WTC11 (cell line): ENCODE measurements around the gene CSN2.

Experiments
- CREM ChIP-seq: sonication (generic); formaldehyde crosslinking; IDR thresholded peaks from 2 replicates; pipeline ENCODE4 v1.8.1; 2022; ENCODE audit warnings: mild to moderate bottlenecking, missing genetic modification reagents, moderate library complexity
- SP1 ChIP-seq: sonication (generic); formaldehyde crosslinking; conservative IDR thresholded peaks from 2 replicates; pipeline ENCODE4 v1.8.1; 2022; ENCODE audit warnings: missing genetic modification reagents
- TCF7 ChIP-seq: sonication (generic); formaldehyde crosslinking; IDR thresholded peaks from 2 replicates; pipeline ENCODE4 v1.8.0; 2022; ENCODE audit warnings: mild to moderate bottlenecking, low read depth, missing genetic modification reagents, moderate library complexity
- ZNF121 ChIP-seq: sonication (generic); formaldehyde crosslinking; IDR thresholded peaks from 2 replicates; pipeline ENCODE4 v1.8.0; 2023; ENCODE audit warnings: missing genetic modification reagents
- TF ChIP-seq, protein P1 (sequence below): sonication (generic); formaldehyde crosslinking; IDR thresholded peaks from 2 replicates; pipeline ENCODE4 v1.8.0; 2022; ENCODE audit warnings: mild to moderate bottlenecking, missing genetic modification reagents
- TF ChIP-seq, protein P2 (sequence below): sonication (generic); formaldehyde crosslinking; IDR thresholded peaks from 2 replicates; pipeline ENCODE4 v1.8.1; 2023; ENCODE audit warnings: mild to moderate bottlenecking, missing genetic modification reagents, moderate library complexity
- TF ChIP-seq, protein P3 (sequence below): sonication (generic); formaldehyde crosslinking; IDR thresholded peaks from 2 replicates; pipeline ENCODE4 v1.8.1; 2023; ENCODE audit warnings: mild to moderate bottlenecking, missing genetic modification reagents
- TF ChIP-seq, protein P4 (sequence below): fragments of 200-600 bp; IDR thresholded peaks from 2 replicates; pipeline ENCODE4 v1.8.0; 2022; ENCODE audit warnings: antibody characterized with exemption
- TF ChIP-seq, protein P5 (sequence below): sonication (generic); formaldehyde crosslinking; IDR thresholded peaks from 2 replicates; pipeline ENCODE4 v1.8.1; 2023; ENCODE audit warnings: mild to moderate bottlenecking, missing genetic modification reagents, borderline replicate concordance
- TF ChIP-seq, protein P6 (sequence below): sonication (generic); formaldehyde crosslinking; IDR thresholded peaks from 2 replicates; pipeline ENCODE4 v1.8.1; 2023; ENCODE audit warnings: mild to moderate bottlenecking, moderate library complexity, missing genetic modification reagents
- TF ChIP-seq, protein P7 (sequence below): sonication (generic); formaldehyde crosslinking; IDR thresholded peaks from 2 replicates; pipeline ENCODE4 v1.8.1; 2022; ENCODE audit warnings: mild to moderate bottlenecking, missing genetic modification reagents, moderate library complexity, borderline replicate concordance
- TF ChIP-seq, protein P8 (sequence below): sonication (generic); formaldehyde crosslinking; IDR thresholded peaks from 2 replicates; pipeline ENCODE4 v1.8.1; 2023; ENCODE audit warnings: mild to moderate bottlenecking, missing genetic modification reagents

DNA sequence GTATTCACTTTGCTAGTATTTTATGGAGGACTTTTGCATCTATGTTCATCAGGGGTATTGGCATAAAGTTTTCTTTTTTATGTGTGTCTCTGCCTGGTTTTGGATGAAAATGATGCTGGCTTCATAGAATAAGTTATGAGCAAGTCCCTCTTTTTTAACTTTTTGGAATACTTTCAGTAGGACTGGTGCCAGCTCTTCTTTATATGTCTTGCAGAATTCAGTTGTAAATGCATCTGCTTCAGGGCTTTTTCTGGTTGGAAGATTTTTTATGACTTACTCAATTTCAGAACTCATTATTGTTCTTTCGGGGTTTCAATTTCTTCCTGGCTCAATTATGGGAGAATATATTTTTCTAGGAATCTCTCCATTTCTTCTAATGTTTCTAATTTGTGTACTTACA, 9.1 kb upstream of the CSN2 start:
- TF ChIP-seq, protein P1, sequence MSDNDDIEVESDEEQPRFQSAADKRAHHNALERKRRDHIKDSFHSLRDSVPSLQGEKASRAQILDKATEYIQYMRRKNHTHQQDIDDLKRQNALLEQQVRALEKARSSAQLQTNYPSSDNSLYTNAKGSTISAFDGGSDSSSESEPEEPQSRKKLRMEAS (CRISPR knock-in tag): no peak
- TF ChIP-seq, protein P2, sequence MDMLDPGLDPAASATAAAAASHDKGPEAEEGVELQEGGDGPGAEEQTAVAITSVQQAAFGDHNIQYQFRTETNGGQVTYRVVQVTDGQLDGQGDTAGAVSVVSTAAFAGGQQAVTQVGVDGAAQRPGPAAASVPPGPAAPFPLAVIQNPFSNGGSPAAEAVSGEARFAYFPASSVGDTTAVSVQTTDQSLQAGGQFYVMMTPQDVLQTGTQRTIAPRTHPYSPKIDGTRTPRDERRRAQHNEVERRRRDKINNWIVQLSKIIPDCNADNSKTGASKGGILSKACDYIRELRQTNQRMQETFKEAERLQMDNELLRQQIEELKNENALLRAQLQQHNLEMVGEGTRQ (CRISPR knock-in tag): no peak
- TF ChIP-seq, protein P3, sequence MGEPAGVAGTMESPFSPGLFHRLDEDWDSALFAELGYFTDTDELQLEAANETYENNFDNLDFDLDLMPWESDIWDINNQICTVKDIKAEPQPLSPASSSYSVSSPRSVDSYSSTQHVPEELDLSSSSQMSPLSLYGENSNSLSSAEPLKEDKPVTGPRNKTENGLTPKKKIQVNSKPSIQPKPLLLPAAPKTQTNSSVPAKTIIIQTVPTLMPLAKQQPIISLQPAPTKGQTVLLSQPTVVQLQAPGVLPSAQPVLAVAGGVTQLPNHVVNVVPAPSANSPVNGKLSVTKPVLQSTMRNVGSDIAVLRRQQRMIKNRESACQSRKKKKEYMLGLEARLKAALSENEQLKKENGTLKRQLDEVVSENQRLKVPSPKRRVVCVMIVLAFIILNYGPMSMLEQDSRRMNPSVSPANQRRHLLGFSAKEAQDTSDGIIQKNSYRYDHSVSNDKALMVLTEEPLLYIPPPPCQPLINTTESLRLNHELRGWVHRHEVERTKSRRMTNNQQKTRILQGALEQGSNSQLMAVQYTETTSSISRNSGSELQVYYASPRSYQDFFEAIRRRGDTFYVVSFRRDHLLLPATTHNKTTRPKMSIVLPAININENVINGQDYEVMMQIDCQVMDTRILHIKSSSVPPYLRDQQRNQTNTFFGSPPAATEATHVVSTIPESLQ (CRISPR knock-in tag): no peak
- TF ChIP-seq, protein P4, sequence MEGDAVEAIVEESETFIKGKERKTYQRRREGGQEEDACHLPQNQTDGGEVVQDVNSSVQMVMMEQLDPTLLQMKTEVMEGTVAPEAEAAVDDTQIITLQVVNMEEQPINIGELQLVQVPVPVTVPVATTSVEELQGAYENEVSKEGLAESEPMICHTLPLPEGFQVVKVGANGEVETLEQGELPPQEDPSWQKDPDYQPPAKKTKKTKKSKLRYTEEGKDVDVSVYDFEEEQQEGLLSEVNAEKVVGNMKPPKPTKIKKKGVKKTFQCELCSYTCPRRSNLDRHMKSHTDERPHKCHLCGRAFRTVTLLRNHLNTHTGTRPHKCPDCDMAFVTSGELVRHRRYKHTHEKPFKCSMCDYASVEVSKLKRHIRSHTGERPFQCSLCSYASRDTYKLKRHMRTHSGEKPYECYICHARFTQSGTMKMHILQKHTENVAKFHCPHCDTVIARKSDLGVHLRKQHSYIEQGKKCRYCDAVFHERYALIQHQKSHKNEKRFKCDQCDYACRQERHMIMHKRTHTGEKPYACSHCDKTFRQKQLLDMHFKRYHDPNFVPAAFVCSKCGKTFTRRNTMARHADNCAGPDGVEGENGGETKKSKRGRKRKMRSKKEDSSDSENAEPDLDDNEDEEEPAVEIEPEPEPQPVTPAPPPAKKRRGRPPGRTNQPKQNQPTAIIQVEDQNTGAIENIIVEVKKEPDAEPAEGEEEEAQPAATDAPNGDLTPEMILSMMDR: no peak
- TF ChIP-seq, protein P5, sequence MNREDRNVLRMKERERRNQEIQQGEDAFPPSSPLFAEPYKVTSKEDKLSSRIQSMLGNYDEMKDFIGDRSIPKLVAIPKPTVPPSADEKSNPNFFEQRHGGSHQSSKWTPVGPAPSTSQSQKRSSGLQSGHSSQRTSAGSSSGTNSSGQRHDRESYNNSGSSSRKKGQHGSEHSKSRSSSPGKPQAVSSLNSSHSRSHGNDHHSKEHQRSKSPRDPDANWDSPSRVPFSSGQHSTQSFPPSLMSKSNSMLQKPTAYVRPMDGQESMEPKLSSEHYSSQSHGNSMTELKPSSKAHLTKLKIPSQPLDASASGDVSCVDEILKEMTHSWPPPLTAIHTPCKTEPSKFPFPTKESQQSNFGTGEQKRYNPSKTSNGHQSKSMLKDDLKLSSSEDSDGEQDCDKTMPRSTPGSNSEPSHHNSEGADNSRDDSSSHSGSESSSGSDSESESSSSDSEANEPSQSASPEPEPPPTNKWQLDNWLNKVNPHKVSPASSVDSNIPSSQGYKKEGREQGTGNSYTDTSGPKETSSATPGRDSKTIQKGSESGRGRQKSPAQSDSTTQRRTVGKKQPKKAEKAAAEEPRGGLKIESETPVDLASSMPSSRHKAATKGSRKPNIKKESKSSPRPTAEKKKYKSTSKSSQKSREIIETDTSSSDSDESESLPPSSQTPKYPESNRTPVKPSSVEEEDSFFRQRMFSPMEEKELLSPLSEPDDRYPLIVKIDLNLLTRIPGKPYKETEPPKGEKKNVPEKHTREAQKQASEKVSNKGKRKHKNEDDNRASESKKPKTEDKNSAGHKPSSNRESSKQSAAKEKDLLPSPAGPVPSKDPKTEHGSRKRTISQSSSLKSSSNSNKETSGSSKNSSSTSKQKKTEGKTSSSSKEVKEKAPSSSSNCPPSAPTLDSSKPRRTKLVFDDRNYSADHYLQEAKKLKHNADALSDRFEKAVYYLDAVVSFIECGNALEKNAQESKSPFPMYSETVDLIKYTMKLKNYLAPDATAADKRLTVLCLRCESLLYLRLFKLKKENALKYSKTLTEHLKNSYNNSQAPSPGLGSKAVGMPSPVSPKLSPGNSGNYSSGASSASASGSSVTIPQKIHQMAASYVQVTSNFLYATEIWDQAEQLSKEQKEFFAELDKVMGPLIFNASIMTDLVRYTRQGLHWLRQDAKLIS (CRISPR knock-in tag): no peak
- TF ChIP-seq CREM (no peak), TCF7 (CRISPR knock-in tag) (no peak), ZNF121 (CRISPR knock-in tag) (no peak), SP1 (no peak)
- TF ChIP-seq, protein P6, sequence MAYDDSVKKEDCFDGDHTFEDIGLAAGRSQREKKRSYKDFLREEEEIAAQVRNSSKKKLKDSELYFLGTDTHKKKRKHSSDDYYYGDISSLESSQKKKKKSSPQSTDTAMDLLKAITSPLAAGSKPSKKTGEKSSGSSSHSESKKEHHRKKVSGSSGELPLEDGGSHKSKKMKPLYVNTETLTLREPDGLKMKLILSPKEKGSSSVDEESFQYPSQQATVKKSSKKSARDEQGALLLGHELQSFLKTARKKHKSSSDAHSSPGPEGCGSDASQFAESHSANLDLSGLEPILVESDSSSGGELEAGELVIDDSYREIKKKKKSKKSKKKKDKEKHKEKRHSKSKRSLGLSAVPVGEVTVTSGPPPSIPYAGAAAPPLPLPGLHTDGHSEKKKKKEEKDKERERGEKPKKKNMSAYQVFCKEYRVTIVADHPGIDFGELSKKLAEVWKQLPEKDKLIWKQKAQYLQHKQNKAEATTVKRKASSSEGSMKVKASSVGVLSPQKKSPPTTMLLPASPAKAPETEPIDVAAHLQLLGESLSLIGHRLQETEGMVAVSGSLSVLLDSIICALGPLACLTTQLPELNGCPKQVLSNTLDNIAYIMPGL (CRISPR knock-in tag): no peak
- TF ChIP-seq, protein P7, sequence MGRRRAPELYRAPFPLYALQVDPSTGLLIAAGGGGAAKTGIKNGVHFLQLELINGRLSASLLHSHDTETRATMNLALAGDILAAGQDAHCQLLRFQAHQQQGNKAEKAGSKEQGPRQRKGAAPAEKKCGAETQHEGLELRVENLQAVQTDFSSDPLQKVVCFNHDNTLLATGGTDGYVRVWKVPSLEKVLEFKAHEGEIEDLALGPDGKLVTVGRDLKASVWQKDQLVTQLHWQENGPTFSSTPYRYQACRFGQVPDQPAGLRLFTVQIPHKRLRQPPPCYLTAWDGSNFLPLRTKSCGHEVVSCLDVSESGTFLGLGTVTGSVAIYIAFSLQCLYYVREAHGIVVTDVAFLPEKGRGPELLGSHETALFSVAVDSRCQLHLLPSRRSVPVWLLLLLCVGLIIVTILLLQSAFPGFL: no peak
- TF ChIP-seq, protein P8, sequence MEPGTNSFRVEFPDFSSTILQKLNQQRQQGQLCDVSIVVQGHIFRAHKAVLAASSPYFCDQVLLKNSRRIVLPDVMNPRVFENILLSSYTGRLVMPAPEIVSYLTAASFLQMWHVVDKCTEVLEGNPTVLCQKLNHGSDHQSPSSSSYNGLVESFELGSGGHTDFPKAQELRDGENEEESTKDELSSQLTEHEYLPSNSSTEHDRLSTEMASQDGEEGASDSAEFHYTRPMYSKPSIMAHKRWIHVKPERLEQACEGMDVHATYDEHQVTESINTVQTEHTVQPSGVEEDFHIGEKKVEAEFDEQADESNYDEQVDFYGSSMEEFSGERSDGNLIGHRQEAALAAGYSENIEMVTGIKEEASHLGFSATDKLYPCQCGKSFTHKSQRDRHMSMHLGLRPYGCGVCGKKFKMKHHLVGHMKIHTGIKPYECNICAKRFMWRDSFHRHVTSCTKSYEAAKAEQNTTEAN (CRISPR knock-in tag): no peak
